Measurements from ENCODE around the gene YIF1B. TPM values are rescaled to one million over a fixed set of nuclear protein-coding genes. Genes with fewer than 3 reads are reported as not detected.

YIF1B gene
- total and polyA plus RNA-seq, 2 donors (not counting 3 experiments of a cell fraction or from before 2014, with no cell fraction given) = 85.8 to 249 TPM

GRCh38 chr19:38350883-38351282, 35.1 kb upstream of the YIF1B start:
- Histone ChIP-seq H4K20me1 (replicated peaks; ENCODE audit: control insufficient read depth, extremely low read depth, insufficient read depth, low read length) (no peaks in the 10 kb centered on the region), H3K4me2 (ENCODE audit: insufficient read depth, low read length) (no peak overlapping the region), H3K27ac (ENCODE audit: insufficient read depth, low read depth, low read length) (no peak overlapping the region), H3K9me3 (replicated peaks; ENCODE audit: control insufficient read depth, insufficient read depth, low read length) (no peaks in the 10 kb centered on the region), H3K27me3 (ENCODE audit: control insufficient read depth in 2 of 2, insufficient read depth in 2 of 2, low read length in 2 of 2) (peaks cover 0 to 2% of the 10 kb centered on the region in 2 experiments), H3K9ac (replicated peaks; ENCODE audit: extremely low read depth, insufficient read depth, low read length) (no peak overlapping the region), H3K9me1 (replicated peaks; ENCODE audit: control insufficient read depth, extremely low read depth, insufficient read depth, low read length) (no peaks in the 10 kb centered on the region), H3K79me2 (ENCODE audit: control insufficient read depth, insufficient read depth, low read length) (no peaks in the 10 kb centered on the region), H2AFZ (ENCODE audit: low read depth, low read length) (no peak overlapping the region), H3K36me3 (ENCODE audit: control insufficient read depth in 2 of 2, extremely low read depth in 1 of 2, insufficient read depth in 2 of 2, low read length in 2 of 2) (no peaks in the 10 kb centered on the region), H3K4me1 (ENCODE audit: control insufficient read depth, extremely low read depth, insufficient read depth, low read length) (no peaks in the 10 kb centered on the region), H3K4me3 (replicated peaks in 1 of 3; ENCODE audit: insufficient read depth in 1 of 3, low read depth in 1 of 3, low read length in 3 of 3) (no peak overlapping the region)
- TF ChIP-seq JUN (IDR thresholded peaks at IDR 0.05; ENCODE audit: borderline replicate concordance, insufficient read depth, insufficient read length, low read depth) (no peak), MYC (IDR thresholded peaks at IDR 0.05; ENCODE audit: low read depth, low read length) (no peak), CTCF (IDR thresholded peaks at IDR 0.05; ENCODE audit: extremely low read depth in 1 of 2, insufficient read depth in 1 of 2, low read depth in 1 of 2, low read length in 2 of 2) (no peak), POLR2A (IDR thresholded peaks at IDR 0.05; ENCODE audit: low read depth, low read length) (no peak), GATA2 (IDR thresholded peaks at IDR 0.05; ENCODE audit: insufficient read depth, insufficient read length, low read depth, low read length) (no peak)
- DNase-seq (ENCODE audit: low read depth, low spot score) (no peak), FAIRE-seq (no peak)
- intact Hi-C loops (cut with micrococcal nuclease) (no loop called here), dilution Hi-C loops (cut with MboI; ENCODE audit: extremely low pct_ligation_motif_present, low sequenced_read_pairs) (no loop called here)
- BruUV-seq (replicated peaks) = no TSS peak
- POLR2A ChIA-PET = no interaction called here
- CTCF ChIA-PET = no interaction called here

GRCh38 chr19:38346837-38347236, 31.1 kb upstream of the YIF1B start:
- Histone ChIP-seq H3K36me3 (ENCODE audit: control insufficient read depth in 2 of 2, extremely low read depth in 1 of 2, insufficient read depth in 2 of 2, low read length in 2 of 2) (no peaks in the 10 kb centered on the region), H3K9me3 (replicated peaks; ENCODE audit: control insufficient read depth, insufficient read depth, low read length) (no peaks in the 10 kb centered on the region), H3K9ac (replicated peaks; ENCODE audit: extremely low read depth, insufficient read depth, low read length) (no peak overlapping the region), H3K27me3 (ENCODE audit: control insufficient read depth in 2 of 2, insufficient read depth in 2 of 2, low read length in 2 of 2) (peaks cover 0 to 2% of the 10 kb centered on the region in 2 experiments), H3K4me2 (ENCODE audit: insufficient read depth, low read length) (no peak overlapping the region), H3K27ac (ENCODE audit: insufficient read depth, low read depth, low read length) (no peak overlapping the region), H3K4me3 (replicated peaks in 1 of 3; ENCODE audit: insufficient read depth in 1 of 3, low read depth in 1 of 3, low read length in 3 of 3) (no peak overlapping the region), H3K9me1 (replicated peaks; ENCODE audit: control insufficient read depth, extremely low read depth, insufficient read depth, low read length) (no peaks in the 10 kb centered on the region), H3K4me1 (ENCODE audit: control insufficient read depth, extremely low read depth, insufficient read depth, low read length) (no peaks in the 10 kb centered on the region), H3K79me2 (ENCODE audit: control insufficient read depth, insufficient read depth, low read length) (no peaks in the 10 kb centered on the region), H4K20me1 (replicated peaks; ENCODE audit: control insufficient read depth, extremely low read depth, insufficient read depth, low read length) (no peaks in the 10 kb centered on the region), H2AFZ (ENCODE audit: low read depth, low read length) (no peak overlapping the region)
- dilution Hi-C loops (cut with MboI; ENCODE audit: extremely low pct_ligation_motif_present, low sequenced_read_pairs) = no loop called here
- DNase-seq (ENCODE audit: low read depth, low spot score) = no peak
- POLR2A ChIA-PET = no interaction called here
- BruUV-seq (replicated peaks) = no TSS peak
- FAIRE-seq = no peak
- TF ChIP-seq MYC (IDR thresholded peaks at IDR 0.05; ENCODE audit: low read depth, low read length) (no peak), FOS (IDR thresholded peaks at IDR 0.05; ENCODE audit: borderline replicate concordance, insufficient read depth, low read length) (no peak), JUN (IDR thresholded peaks at IDR 0.05; ENCODE audit: borderline replicate concordance, insufficient read depth, insufficient read length, low read depth) (no peak), EZH2 (IDR thresholded peaks at IDR 0.05; ENCODE audit: borderline replicate concordance, low read depth, low read length, severe bottlenecking) (no peak), CTCF (IDR thresholded peaks at IDR 0.05; ENCODE audit: extremely low read depth in 1 of 2, insufficient read depth in 1 of 2, low read depth in 1 of 2, low read length in 2 of 2) (no peak), POLR2A (IDR thresholded peaks at IDR 0.05; ENCODE audit: low read depth, low read length) (no peak), POLR2AphosphoS5 (IDR thresholded peaks at IDR 0.05; ENCODE audit: insufficient read depth, low read depth, low read length) (no peak), MAX (IDR thresholded peaks at IDR 0.05; ENCODE audit: insufficient read depth, insufficient read length) (no peak), GATA2 (IDR thresholded peaks at IDR 0.05; ENCODE audit: insufficient read depth, insufficient read length, low read depth, low read length) (no peak)
- intact Hi-C loops (cut with micrococcal nuclease) = no loop called here
- CTCF ChIA-PET = interaction anchor here (0.9 kb wide), 1 partner anchor 15 kb away, joined by 3 read pairs; no protein-coding TSS in a partner anchor
